ENCODE measurements around the gene PCBP3.

The PCBP3 gene

DNA sequence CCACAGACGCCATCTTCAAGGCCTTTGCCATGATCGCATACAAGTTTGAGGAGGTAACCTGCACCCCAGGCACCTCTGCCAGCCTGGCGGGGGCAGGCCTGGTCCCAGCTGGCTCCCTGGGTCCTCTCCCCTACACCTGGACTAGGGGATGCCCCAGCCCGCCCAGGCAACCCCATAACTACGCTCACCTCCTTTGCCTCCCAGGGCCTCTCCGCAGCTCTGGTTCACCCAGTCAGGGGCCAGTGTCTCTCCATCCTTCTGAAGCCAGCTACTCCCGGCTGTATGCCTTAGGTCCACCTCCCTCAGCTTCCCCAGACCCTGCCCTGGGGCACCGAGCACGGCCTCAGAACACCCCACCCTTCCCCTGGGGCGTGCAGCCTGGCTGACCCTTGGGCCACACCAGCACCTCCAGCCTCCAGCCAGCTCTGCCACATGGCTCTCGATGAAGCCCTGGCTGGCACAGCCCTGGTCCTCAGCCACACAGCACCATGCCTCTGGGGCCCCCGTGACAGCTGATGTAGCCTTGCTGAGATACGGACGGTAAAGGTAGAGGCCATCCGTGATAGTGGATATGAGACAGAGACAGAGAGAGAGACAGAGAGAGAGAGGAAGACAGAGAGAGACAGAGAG is 257.7 kb downstream of the PCBP3 start:
- Histone ChIP-seq H3K36me3 (no peaks in the 10 kb centered on the region; the same call in none of the 2 replicates), H3K4me3 (ENCODE audit: low read depth, low read length) (no peak overlapping the region), H3K27me3 (ENCODE audit: insufficient read depth, low read depth, severe bottlenecking) (no peaks in the 10 kb centered on the region), H3K9me3 (ENCODE audit: severe bottlenecking) (no peaks in the 10 kb centered on the region), H3K27ac (no peak overlapping the region)
- no peak for DNase-seq
- TF ChIP-seq, protein P1, sequence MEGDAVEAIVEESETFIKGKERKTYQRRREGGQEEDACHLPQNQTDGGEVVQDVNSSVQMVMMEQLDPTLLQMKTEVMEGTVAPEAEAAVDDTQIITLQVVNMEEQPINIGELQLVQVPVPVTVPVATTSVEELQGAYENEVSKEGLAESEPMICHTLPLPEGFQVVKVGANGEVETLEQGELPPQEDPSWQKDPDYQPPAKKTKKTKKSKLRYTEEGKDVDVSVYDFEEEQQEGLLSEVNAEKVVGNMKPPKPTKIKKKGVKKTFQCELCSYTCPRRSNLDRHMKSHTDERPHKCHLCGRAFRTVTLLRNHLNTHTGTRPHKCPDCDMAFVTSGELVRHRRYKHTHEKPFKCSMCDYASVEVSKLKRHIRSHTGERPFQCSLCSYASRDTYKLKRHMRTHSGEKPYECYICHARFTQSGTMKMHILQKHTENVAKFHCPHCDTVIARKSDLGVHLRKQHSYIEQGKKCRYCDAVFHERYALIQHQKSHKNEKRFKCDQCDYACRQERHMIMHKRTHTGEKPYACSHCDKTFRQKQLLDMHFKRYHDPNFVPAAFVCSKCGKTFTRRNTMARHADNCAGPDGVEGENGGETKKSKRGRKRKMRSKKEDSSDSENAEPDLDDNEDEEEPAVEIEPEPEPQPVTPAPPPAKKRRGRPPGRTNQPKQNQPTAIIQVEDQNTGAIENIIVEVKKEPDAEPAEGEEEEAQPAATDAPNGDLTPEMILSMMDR (IDR thresholded peaks at IDR 0.05; ENCODE audit: low read depth, low read length): no peak

DNA sequence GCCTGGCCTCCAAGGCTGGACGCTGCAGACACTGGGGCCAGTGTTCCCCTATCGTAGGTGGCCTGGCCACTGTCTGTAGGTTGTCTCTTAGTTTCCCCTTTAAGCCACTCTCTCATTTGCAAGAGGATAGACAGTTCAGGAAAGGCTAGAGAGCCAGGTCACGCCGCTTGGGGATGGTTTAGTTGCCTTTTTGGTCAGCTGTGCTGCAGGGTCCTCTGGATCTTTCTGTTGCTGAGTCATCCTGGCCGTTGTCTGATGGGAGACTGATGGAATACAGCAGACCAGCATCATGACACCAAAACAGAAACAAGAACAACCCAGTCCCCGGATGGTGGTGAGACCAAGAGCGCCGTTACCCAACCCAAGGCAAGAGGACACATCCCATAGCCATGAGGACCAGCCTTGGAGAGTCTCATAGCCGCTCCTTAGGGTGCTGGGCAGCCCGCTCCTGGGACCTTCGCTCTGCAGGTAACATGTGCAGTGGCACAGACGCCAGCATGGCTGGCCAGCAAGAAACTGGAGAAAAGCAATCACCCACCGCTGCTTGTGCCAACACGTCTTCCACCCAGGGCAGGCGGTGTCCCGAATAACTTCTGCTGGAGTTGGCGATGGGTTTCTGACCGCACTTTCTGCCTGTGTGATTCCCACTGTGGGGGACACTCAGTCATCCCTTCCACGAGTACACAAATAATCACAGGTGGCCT is 258.9 kb downstream of the PCBP3 start:
- Histone ChIP-seq H3K36me3 (no peaks in the 10 kb centered on the region; the same call in none of the 2 replicates), H3K4me3 (ENCODE audit: low read depth, low read length) (no peak overlapping the region), H3K27ac (no peak overlapping the region), H3K9me3 (ENCODE audit: severe bottlenecking) (no peaks in the 10 kb centered on the region), H3K27me3 (ENCODE audit: insufficient read depth, low read depth, severe bottlenecking) (no peaks in the 10 kb centered on the region)
- DNase-seq: no peak
- TF ChIP-seq, protein P1 (IDR thresholded peaks at IDR 0.05; ENCODE audit: low read depth, low read length): no peak

DNA sequence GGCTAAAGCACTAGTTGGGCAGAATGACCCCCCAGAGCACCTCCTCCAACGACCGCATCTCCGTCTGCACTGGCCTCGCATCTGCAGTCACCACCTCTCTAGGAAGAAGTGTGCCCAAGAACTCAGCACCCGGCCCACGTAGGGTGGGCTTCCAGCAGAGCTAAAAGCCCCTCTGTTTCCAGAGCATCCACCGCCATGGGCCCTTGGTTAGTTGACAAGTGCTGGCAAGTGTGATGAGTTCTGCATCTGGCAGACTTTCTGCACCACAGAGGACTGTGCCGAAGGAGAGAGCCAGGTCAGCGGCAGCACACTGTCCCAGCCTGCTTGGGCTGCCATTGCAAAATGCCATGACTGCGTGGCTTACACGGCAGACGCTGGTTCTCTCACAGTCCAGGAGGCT is 261.7 kb downstream of the PCBP3 start:
- TF ChIP-seq, protein P1 (IDR thresholded peaks at IDR 0.05; ENCODE audit: low read depth, low read length): no peak
- Histone ChIP-seq H3K9me3 (ENCODE audit: severe bottlenecking) (no peaks in the 10 kb centered on the region), H3K27me3 (ENCODE audit: insufficient read depth, low read depth, severe bottlenecking) (no peaks in the 10 kb centered on the region), H3K36me3 (no peaks in the 10 kb centered on the region; the same call in none of the 2 replicates), H3K27ac (no peak overlapping the region), H3K4me3 (ENCODE audit: low read depth, low read length) (no peak overlapping the region)
- DNase-seq: no peak

DNA sequence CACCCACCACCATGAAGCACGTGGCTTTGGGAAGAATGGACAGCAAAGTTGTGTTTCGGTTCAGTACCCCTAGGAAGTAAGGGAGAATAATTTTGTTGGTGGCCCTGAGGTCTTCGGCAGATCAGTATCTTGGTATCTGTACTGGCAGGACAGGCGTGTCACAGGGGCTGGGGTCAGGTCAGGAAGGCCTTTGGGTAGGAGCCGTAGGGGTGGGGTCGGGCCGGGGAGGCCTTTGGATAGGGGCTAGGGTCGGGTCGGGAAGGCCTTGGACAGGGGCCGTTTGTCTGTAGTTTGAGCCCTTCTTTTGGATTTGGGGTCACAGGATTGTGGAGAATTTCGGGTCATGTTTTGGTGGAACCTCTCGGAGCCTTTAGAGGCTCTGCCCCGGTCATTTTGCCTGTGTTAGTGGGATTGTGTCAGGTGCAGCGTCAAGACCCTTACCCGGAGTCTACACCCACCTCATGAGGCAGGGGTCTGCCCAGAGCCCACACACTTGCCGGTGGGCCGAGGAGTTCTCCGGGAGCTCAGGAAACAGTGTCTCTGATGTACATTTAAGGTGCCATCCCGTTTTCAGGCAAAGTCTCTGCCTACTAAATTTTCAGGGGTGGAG is 262.8 kb downstream of the PCBP3 start:
- H3K36me3 ChIP-seq: no peaks in the 10 kb centered on the region; the same call in none of the 2 replicates
- TF ChIP-seq, protein P1 (IDR thresholded peaks at IDR 0.05; ENCODE audit: low read depth, low read length): no peak
- no peaks in the 10 kb centered on the region for H3K27me3 ChIP-seq (ENCODE audit: insufficient read depth, low read depth, severe bottlenecking)
- DNase-seq: no peak
- H3K27ac ChIP-seq: no peak overlapping the region
- no peaks in the 10 kb centered on the region for H3K9me3 ChIP-seq (ENCODE audit: severe bottlenecking)
- no peak overlapping the region for H3K4me3 ChIP-seq (ENCODE audit: low read depth, low read length)

DNA sequence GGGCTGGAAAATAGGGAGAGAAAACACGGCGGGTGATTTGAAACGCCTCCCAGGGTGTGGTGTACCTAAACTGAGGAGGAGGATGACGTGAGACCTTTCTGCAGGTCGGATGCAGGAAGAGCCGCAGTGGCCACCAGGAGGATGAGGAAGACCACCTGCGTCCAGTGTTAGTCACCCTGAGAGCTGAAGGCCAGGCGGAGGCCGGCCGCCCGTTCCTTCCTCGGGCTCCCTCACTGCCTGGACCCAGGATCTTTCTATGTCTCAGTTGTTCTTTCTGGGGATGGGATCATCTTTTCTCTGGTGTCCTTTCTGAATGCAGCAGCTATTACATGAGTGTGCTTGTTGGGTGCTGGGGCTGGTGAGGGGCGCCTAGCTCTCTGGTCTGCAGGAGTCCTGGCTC is 263.3 kb downstream of the PCBP3 start:
- no peaks in the 10 kb centered on the region for H3K9me3 ChIP-seq (ENCODE audit: severe bottlenecking)
- DNase-seq: no peak
- H3K4me3 ChIP-seq (ENCODE audit: low read depth, low read length): no peak overlapping the region
- no peak overlapping the region for H3K27ac ChIP-seq
- no peaks in the 10 kb centered on the region for H3K27me3 ChIP-seq (ENCODE audit: insufficient read depth, low read depth, severe bottlenecking)
- TF ChIP-seq, protein P1 (IDR thresholded peaks at IDR 0.05; ENCODE audit: low read depth, low read length): no peak
- no peaks in the 10 kb centered on the region; the same call in none of the 2 replicates for H3K36me3 ChIP-seq

All from WERI-Rb-1 (cell line).